Measurements from ENCODE around the gene FSTL3. TPM values are rescaled to one million over a fixed set of nuclear protein-coding genes. Genes with fewer than 3 reads are reported as not detected.

Gene FSTL3
- polyA plus RNA-seq, 3 donors, result 14.8 to 26.8 (median 20.7) TPM

- no peak for DNase-seq (ENCODE audit: extremely low read depth in 1 of 11, low read depth in 9 of 11, low spot score in 4 of 11)
Observed at GRCh38 chr19:642767-643727, 33.1 kb upstream of the FSTL3 start.

DNA sequence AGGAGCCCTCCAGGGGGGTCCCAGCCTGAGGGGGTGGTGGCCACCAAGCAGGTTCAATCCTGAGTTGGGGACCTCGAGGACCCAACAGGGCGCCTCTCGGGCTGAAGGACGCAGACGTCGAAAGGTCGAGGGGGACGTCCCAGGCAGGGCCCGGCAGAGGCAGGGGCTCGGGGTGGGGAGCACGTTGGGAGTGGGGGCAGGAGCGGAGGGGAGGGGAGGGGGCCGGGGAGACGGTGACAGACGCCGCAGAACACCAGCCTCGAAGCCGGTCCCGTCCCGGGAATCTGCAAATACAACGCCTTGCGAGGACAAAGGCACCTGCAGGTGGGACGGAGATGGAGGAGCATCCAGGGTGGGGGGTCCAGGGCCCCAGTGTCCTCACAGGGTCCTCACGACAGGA lies 32.5 kb upstream of the FSTL3 start:
- no peak for DNase-seq (ENCODE audit: extremely low read depth in 1 of 11, low read depth in 9 of 11, low spot score in 4 of 11)

- DNase-seq (ENCODE audit: extremely low read depth in 1 of 11, low read depth in 9 of 11, low spot score in 4 of 11), result no peak
Observed at GRCh38 chr19:644363-644762, 31.8 kb upstream of the FSTL3 start.

GRCh38 chr19:644789-645188 lies 31.4 kb upstream of the FSTL3 start:
- no peak for DNase-seq (ENCODE audit: extremely low read depth in 1 of 11, low read depth in 9 of 11, low spot score in 4 of 11)

DNA sequence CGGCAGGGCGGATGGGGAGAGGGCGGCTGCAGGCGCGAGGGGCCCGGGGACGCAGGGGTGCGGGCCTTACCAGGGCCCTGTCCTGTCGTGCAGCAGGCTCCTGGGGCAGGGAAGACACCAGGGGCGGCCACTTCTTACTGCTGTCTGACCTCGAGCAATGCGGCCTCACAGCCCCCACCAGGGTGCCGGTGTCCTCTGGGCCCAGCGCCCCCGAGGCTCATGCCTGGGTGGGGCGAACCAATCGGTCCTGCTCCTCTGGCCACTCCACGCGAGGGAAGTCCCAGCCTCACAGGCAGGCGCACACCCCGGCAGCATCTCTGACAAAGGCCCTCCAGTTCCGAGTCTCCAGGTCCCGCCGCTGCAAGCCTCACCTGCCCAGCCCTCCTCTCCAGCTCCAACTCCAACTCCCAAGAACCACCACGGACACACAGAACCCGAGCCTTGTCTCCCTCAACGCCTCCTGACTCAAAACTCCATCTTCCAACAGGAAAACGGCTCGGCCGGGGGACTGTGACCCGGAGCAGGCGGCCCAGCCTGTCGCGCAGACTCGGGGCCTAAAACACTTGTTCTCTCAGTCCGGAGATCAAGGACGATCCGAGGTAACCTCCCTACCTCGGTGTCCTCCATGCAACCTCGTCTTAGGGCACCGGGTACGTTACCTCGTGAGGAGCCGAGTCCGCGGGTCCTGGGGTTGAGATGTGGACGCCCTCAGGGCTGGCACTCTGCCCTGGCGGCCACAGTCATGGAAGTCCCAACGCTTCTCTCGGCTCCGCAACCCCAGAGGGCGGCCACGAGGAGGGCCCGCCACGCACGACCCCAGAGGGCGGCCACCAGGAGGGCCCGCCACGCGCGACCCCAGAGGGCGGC lies 30.0 kb upstream of the FSTL3 start:
- no peak for DNase-seq (ENCODE audit: extremely low read depth in 1 of 11, low read depth in 9 of 11, low spot score in 4 of 11)

DNA sequence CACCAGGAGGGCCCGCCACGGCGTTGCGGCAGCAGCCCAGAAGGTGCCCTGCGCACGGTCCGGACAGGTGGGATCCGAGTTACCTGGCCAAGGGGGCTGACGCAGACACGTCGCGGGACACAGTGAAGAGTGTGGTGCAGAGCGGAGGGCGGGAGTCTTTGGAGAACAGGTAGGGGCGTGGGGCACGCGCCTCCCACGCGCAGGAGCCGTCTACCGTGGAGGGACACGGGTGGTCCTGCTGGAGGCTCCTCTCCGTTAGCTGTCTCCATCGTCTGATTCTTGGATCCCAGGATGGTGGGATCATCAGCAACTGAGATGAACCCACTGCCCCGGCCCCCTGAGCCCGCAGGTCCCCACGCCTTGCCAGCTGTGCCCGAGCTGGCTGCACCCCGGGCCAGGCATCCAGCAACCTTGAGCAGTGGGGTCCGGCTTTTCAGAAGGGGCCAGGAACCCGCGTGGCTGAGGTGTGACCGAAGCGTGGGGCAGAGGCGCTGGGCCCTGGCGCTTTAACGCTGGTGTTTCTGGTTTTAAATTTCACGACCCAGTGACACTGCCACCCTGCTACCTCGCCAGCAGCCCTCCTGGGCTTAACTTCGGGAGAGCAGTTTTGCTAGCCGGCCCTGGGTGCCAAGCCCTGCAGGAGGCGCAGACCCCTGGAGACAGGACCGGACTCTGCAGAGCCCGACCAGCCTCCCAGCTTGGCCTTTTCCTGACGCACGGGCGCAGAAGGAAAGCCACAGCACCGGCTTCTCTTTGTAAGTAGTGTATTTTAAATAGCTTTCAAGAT lies 29.2 kb upstream of the FSTL3 start:
- no peak for DNase-seq (ENCODE audit: extremely low read depth in 1 of 11, low read depth in 9 of 11, low spot score in 4 of 11)

DNA sequence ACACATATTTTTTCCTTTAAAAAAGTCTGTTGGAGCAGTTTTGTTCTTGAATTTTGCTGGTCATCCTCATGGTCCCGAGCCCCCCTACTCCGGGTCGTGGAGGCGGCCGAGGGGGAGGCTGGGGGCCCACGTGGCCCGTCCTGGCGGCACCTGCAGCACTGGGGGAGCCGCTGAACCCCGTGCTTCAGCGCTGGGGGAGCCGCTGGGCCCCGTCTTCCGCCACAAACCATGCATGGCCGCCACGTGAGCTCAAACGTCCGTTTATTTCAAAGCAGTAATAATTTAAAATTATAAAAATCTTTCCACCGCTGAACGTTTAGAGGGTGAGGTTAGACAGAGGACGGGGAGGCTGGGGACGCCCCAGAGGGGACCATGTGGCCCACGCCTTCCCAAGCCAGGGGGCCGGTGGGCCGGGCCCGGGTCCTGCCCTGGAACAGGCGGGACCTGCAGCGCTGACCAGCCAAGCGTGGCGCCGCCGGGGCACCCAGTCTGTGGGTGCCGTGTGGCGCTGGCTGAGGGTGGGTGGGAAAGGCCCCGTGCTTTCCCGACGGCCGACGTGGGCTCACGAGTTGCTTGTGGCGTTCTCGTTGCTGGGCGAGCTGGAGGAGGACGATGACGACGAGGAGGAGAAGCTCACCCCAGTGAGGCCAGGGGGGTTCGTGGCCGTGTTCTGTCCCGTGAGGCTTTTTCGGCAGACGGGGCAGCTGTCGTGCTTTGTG lies 28.5 kb upstream of the FSTL3 start:
- DNase-seq (ENCODE audit: extremely low read depth in 1 of 11, low read depth in 9 of 11, low spot score in 4 of 11), result no peak

DNA sequence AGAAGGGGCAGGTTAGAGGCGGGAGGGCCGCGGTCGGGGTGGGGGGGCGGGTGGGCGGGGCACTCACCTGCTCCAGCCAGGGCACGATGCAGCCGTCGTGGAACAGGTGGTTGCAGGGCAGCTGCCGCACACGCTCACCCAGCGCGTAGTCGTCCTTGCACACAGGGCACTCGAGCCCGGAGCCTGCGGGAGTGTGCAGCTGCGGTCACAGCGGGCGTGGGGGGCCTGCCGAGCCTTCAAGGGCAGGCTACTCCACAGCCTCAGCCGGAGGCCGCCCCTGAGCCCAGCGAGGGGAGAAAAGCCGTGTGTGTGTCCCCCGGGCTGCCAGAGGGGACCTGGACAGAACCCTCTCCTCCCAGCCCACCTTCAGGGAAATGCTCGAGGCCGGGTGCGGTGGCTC lies 27.9 kb upstream of the FSTL3 start:
- DNase-seq (ENCODE audit: extremely low read depth in 1 of 11, low read depth in 9 of 11, low spot score in 4 of 11), result no peak

DNA sequence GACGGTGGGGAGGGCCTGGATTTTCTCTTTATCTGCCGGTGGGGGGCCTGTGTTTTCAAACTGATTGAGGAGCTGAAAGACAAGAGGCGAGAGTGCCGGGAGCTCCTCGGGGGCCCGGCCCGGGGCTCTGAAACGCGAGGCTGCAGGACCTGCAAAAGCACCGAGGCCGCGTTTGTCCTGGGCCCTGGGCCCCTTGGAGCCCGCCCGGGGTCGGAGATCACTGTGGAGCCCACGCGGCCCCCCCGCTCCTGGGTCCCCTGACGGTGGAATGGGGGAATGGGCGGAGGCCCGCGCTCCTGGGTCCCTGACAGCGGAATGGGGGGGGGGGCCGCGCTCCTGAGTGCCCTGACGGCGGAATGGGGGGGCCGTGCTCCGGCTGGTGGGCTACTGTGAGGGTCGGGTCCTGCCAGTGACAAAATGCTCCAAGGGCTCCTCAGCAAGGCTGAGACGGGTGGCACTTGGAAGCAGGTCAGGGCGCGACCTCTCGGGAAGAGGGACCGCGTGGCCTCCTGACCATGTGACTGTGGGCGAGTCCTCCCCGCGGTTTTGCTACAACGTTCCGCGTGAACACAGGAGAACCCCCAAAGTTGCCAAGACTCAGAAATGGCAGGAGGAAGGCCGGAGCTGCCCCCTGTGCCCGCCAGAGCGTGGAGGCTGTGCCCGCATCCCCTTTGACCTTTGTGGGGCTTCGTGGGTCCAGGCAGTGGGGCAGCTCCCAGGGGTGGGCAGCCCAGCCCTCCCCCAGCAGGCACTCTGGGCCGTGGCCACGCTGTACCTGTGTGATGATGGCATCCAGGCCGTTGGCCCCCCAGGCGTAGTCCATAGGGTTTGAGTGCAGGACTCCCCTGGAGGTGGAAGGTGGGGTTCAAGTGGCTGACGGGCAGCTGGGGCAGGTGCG lies 27.0 kb upstream of the FSTL3 start:
- no peak for DNase-seq (ENCODE audit: extremely low read depth in 1 of 11, low read depth in 9 of 11, low spot score in 4 of 11)

GRCh38 chr19:650121-650520 lies 26.1 kb upstream of the FSTL3 start:
- no peak for DNase-seq (ENCODE audit: extremely low read depth in 1 of 11, low read depth in 9 of 11, low spot score in 4 of 11)

DNA sequence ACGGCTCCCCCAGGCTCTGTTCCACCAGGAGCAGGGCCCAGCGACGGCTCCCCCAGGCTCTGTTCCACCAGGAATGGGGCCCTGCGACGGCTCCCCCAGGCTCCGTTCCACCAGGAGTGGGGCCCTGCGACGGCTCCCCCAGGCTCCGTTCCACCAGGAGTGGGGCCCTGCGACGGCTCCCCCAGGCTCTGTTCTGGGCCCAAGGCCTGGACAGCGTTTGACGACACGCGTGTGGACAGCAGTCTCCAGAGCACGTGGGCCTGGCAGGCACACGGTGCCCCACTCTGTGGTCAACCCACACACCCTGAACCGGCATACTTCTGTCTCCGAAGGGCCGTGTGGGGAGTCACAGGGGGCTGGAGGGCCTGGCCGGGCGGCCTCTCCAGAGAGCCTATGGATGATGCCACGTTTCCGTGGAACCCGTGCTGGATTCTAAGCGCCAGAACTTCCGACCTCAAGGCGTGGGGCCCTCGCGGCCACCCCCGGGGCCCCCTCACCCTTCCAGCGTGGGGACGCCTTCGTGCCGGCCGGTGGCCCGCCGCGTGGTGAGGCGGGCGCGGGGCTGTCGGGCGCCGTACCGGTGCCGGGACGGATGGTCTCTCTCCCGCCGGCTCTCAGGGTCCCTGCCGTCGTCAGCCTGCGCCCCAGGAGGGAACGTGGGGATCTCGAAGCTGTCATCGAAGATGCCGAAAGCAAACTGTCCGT lies 24.9 kb upstream of the FSTL3 start:
- no peak for DNase-seq (ENCODE audit: extremely low read depth in 1 of 11, low read depth in 9 of 11, low spot score in 4 of 11)

- DNase-seq (ENCODE audit: extremely low read depth in 1 of 11, low read depth in 9 of 11, low spot score in 4 of 11), result no peak
Observed at GRCh38 chr19:651991-652390, 24.2 kb upstream of the FSTL3 start.

DNA sequence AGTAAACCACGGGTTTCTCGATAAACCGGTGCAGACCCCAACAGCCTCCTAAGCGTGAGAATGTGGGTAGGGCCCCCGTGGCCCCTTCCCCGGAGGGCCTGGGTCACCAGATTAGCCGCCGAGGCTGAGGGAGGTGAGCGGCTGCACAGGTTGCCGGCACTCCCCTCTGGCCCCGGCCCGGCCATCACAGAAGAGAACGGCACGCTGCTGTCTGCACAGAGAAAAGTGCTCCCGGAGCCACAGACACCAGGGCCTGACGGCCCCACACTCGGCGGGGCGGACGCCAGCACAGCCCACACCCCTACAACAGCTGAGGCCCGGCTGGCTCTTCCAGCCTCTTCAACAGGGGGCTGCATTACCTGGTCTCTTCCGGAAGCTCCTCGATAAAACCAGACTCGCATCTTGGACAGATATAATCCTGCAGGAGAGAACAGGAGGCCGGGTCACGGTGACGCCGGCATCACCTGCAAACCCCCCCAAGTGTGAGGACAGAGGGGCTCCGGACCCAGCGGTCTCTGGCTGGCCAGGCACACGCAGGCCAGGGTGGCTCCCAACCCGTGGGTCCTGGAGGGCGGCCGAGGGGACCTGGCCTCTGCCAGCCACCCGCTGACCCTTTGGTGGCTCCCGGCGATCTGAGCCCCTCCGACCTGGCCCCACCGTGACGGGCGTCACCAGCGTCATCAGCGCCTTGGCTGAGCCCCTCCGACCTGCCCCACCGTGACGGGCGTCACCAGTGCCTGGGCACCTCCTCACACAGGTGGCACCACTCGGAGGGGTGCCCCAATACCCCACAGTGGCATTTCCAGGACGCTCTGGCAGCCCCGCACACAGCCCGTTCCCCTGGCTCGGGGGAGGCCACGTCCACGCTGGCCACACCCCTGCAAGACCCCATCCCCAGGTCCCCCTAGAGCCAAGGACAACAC lies 23.5 kb upstream of the FSTL3 start:
- DNase-seq (ENCODE audit: extremely low read depth in 1 of 11, low read depth in 9 of 11, low spot score in 4 of 11), result no peak

- DNase-seq (ENCODE audit: extremely low read depth in 1 of 11, low read depth in 9 of 11, low spot score in 4 of 11), result no peak
Observed at GRCh38 chr19:653425-653824, 22.8 kb upstream of the FSTL3 start.

DNA sequence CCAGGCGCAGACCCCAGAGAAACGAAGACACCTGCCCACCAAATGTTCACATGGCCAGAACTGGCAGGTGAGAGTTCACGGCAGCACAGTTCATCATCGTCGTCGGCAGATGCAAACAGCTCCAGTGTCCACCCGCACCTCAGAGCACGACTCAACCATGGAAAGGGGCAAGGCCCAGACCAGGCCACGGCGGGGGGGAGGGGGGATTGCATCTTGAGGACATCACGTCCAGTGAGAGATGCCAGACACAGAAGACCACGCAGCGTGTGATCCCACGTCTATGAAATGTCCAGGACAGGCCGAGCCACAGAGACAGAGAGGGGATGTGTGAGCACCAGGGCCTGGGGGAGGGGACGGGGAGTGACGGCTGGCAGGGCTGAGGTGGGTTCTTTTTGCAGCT lies 20.5 kb upstream of the FSTL3 start:
- no peak for DNase-seq (ENCODE audit: extremely low read depth in 1 of 11, low read depth in 9 of 11, low spot score in 4 of 11)

Data from renal cortex interstitium (tissue), 11 donors.